ENCODE data around the gene ICAM5.
A peak's percentile ranks its signal among the peaks of the same experiment; 100 is the strongest.

ICAM5 gene

GRCh38 chr19:10256970-10257615 lies 32.7 kb upstream of the ICAM5 start:
- H3K9me3 ChIP-seq = no peaks in the 10 kb centered on the region
- no peaks in the 10 kb centered on the region for H3K27me3 ChIP-seq
- TF ChIP-seq, protein P1, sequence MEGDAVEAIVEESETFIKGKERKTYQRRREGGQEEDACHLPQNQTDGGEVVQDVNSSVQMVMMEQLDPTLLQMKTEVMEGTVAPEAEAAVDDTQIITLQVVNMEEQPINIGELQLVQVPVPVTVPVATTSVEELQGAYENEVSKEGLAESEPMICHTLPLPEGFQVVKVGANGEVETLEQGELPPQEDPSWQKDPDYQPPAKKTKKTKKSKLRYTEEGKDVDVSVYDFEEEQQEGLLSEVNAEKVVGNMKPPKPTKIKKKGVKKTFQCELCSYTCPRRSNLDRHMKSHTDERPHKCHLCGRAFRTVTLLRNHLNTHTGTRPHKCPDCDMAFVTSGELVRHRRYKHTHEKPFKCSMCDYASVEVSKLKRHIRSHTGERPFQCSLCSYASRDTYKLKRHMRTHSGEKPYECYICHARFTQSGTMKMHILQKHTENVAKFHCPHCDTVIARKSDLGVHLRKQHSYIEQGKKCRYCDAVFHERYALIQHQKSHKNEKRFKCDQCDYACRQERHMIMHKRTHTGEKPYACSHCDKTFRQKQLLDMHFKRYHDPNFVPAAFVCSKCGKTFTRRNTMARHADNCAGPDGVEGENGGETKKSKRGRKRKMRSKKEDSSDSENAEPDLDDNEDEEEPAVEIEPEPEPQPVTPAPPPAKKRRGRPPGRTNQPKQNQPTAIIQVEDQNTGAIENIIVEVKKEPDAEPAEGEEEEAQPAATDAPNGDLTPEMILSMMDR (IDR thresholded peaks at IDR 0.05) = no peak
- H3K36me3 ChIP-seq = peaks cover 10% of the 10 kb centered on the region
- H3K27ac ChIP-seq = no peak overlapping the region
- H3K4me1 ChIP-seq (ENCODE audit: control insufficient read depth in 1 of 2, insufficient read depth in 1 of 2, low read depth in 1 of 2, low read length in 1 of 2) = peaks cover 9 to 14% of the 10 kb centered on the region in 2 experiments
- no peak overlapping the region for H3K4me3 ChIP-seq (ENCODE audit: low read depth in 1 of 2, low read length in 1 of 2)

DNA sequence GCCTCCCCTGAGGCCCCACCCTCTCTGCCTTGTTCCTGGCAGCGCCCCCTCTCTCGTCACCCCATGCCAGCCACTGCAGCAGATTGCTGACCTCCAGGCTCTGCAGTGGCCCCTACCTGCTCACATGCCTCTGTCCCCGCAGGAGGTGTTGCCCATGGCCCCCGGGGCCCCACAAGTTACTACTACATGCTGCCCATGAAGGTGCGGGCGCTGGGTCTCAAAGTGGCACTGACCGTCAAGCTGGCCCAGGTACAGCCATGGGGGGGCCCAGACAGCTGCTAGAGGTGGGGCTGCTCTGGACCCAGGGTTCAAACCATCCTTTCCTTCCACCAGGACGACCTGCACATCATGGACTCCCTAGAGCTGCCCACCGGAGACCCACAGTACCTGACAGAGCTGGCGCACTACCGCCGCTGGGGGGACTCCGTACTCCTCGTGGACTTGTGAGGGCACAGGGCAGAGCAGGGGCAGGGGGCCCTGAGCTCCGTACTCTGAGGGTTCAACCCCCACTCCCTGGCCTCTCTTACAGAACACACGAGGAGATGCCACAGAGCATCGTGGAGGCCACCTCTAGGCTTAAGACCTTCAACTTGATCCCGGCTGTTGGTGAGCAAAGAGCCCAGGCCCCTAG lies 31.6 kb upstream of the ICAM5 start:
- peaks cover 0 to 5% of the 10 kb centered on the region in 2 experiments for H3K4me1 ChIP-seq (ENCODE audit: control insufficient read depth in 1 of 2, insufficient read depth in 1 of 2, low read depth in 1 of 2, low read length in 1 of 2)
- H3K36me3 ChIP-seq = peaks cover 10% of the 10 kb centered on the region
- H3K9me3 ChIP-seq = no peaks in the 10 kb centered on the region
- TF ChIP-seq, protein P1 (IDR thresholded peaks at IDR 0.05) = no peak
- H3K27ac ChIP-seq = no peak overlapping the region
- H3K27me3 ChIP-seq = no peaks in the 10 kb centered on the region
- no peak overlapping the region for H3K4me3 ChIP-seq (ENCODE audit: low read depth in 1 of 2, low read length in 1 of 2)

- Histone ChIP-seq H3K4me3 (ENCODE audit: low read depth in 1 of 2, low read length in 1 of 2) (no peak overlapping the region), H3K27ac (no peak overlapping the region), H3K9me3 (no peaks in the 10 kb centered on the region), H3K27me3 (no peaks in the 10 kb centered on the region), H3K36me3 (peaks cover 10% of the 10 kb centered on the region), H3K4me1 (ENCODE audit: control insufficient read depth in 1 of 2, insufficient read depth in 1 of 2, low read depth in 1 of 2, low read length in 1 of 2) (peaks cover 0 to 5% of the 10 kb centered on the region in 2 experiments)
- TF ChIP-seq, protein P1 (IDR thresholded peaks at IDR 0.05) = peak; percentile 61
Measured at GRCh38 chr19:10259162-10259905, 30.4 kb upstream of the ICAM5 start.

- Histone ChIP-seq H3K36me3 (peaks cover 7% of the 10 kb centered on the region), H3K9me3 (no peaks in the 10 kb centered on the region), H3K4me1 (ENCODE audit: control insufficient read depth in 1 of 2, insufficient read depth in 1 of 2, low read depth in 1 of 2, low read length in 1 of 2) (peaks cover 0 to 5% of the 10 kb centered on the region in 2 experiments), H3K4me3 (ENCODE audit: low read depth in 1 of 2, low read length in 1 of 2) (no peak overlapping the region), H3K27me3 (no peaks in the 10 kb centered on the region), H3K27ac (no peak overlapping the region)
- TF ChIP-seq, protein P1 (IDR thresholded peaks at IDR 0.05) = no peak
Measured at GRCh38 chr19:10260141-10260584, 29.6 kb upstream of the ICAM5 start.

DNA sequence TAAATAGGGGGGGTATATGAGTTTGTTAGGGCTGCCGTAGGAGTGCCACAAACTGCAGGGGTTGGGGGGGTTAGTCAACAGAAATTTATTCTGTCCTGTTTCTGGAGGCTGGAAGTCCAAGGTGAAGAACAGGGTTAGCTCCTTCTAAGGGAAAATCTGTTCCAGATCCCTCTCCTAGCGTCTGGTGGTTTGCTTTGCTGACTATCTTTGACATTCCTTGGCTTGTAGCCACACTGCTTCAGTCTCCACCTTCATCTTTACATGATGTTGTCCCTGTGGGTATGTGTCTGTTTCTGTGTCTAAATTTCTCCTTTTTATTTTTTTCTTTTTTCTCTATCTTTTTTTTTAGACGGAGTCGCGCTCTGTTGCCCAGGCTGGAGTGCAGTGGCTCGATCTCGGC lies 27.0 kb upstream of the ICAM5 start:
- H3K27me3 ChIP-seq = no peaks in the 10 kb centered on the region
- no peak overlapping the region for H3K4me3 ChIP-seq (ENCODE audit: low read depth in 1 of 2, low read length in 1 of 2)
- H3K4me1 ChIP-seq (ENCODE audit: control insufficient read depth in 1 of 2, insufficient read depth in 1 of 2, low read depth in 1 of 2, low read length in 1 of 2) = peaks cover 0 to 5% of the 10 kb centered on the region in 2 experiments
- H3K36me3 ChIP-seq = no peaks in the 10 kb centered on the region
- no peak overlapping the region for H3K27ac ChIP-seq
- TF ChIP-seq, protein P1 (IDR thresholded peaks at IDR 0.05) = no peak
- H3K9me3 ChIP-seq = no peaks in the 10 kb centered on the region

Data from neutrophil (primary cell).